HFF-Myc (cell line): ENCODE results near the gene STMN1.

ENCODE experiments used
- DNase-seq: peaks from one replicate; pipeline ENCODE4 v3.0.0-alpha.2; 2011; ENCODE audit warnings: low read depth; ENCODE audit errors: extremely low read depth
- H3K4me3 ChIP-seq: replicated peaks from 2 replicates; pipeline ENCODE4 v1.5.1; 2011; ENCODE audit warnings: low read depth, mild to moderate bottlenecking, control low read depth, low read length
- CTCF ChIP-seq: IDR thresholded peaks from 2 replicates; pipeline ENCODE4 v1.5.1; 2012; ENCODE audit warnings: mild to moderate bottlenecking, low read depth, low read length, control low read depth; ENCODE audit errors: missing control alignments

STMN1 gene

GRCh38 chr1:25902462-25902861 is 3.8 kb downstream of the STMN1 start:
- DNase-seq: no peak
- no peak for TF ChIP-seq CTCF
- no peak overlapping the region for H3K4me3 ChIP-seq

- no peak overlapping the region for H3K4me3 ChIP-seq
- no peak for TF ChIP-seq CTCF
- no peak for DNase-seq
Measured at GRCh38 chr1:25900219-25900618, 6.0 kb downstream of the STMN1 start.

DNA sequence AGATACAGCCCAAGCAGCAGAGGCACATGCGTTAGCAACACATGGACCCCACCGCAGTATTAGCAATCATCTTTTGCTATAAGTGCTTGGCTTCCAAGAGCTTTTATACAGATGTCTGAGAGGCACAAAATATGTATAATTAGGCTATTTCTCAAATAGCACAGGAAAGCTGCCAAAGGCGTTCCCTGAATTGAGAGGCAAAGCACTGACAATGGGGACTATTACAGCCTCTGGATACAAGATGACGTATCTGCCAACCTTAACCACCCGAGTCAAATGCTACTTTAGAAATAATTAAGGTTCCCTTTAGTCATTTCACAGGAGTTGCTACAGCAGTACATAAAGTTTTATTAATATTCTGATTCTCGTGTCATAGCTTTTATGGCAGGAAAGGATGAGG is 6.4 kb downstream of the STMN1 start:
- TF ChIP-seq CTCF: no peak
- DNase-seq: no peak
- H3K4me3 ChIP-seq: no peak overlapping the region

DNA sequence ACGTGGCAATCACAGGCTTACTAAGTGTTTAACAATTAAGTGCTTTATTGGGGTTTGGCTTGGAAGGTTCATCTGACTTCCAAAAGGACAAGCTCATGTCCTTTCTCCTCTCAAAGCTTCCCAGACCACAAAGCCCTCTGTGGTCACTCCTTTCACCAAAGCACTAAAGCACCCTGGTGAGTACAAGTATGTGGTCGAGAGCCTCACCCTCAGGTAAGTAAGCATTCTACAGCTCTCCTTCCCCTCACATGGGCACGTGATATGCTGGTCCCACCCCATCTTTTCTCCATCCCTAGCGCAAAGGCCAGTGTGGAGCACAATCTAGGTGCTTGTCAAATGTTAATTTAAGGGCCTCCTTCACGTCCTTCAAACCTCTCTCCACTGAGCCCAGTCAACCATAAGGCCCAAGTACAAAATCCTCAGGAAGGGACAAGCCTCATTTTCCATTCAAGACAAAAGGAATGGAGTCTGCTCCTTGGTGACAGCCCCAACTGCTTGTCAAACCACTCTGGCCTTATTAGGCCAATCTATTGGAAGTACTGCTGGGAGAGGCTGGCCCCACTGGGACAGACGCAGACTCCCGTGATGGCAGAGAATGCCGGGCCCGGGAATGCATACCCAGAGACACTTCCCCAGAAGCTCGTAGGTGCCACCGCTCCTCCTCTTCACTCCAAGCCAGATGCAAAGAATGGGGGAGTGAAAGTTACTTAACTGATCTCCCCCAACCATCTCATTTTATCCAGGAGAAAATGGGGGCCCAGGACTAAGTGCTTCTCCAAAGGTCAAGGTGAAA is 7.8 kb downstream of the STMN1 start:
- DNase-seq: no peak

DNA sequence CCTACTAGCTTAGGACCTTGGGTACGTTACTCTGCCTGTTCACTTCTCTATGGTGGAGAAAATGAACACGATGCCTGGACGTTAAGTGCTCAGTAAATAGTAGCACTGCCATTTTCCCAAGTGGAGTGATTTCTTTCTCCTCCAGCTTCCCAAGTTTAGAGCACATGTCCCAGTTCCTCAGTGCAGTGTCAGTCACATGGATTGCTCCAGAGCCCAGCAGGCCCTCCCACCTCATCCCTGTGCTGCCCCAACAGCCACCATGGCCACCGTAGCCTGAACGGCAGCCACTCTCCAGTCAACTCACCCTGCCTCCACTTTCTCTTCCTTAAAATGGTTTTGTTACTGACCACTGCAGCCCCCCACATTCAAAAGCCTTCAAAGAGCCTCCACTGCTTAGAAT is 8.5 kb downstream of the STMN1 start:
- no peak for DNase-seq
- H3K4me3 ChIP-seq: no peak overlapping the region
- TF ChIP-seq CTCF: no peak

More for the DNA sequence above, 7.8 kb downstream of the STMN1 start:
- TF ChIP-seq CTCF: no peak
- no peak overlapping the region for H3K4me3 ChIP-seq

GRCh38 chr1:25896266-25896665 is 10.0 kb downstream of the STMN1 start:
- TF ChIP-seq CTCF: no peak
- H3K4me3 ChIP-seq: no peak overlapping the region
- no peak for DNase-seq

DNA sequence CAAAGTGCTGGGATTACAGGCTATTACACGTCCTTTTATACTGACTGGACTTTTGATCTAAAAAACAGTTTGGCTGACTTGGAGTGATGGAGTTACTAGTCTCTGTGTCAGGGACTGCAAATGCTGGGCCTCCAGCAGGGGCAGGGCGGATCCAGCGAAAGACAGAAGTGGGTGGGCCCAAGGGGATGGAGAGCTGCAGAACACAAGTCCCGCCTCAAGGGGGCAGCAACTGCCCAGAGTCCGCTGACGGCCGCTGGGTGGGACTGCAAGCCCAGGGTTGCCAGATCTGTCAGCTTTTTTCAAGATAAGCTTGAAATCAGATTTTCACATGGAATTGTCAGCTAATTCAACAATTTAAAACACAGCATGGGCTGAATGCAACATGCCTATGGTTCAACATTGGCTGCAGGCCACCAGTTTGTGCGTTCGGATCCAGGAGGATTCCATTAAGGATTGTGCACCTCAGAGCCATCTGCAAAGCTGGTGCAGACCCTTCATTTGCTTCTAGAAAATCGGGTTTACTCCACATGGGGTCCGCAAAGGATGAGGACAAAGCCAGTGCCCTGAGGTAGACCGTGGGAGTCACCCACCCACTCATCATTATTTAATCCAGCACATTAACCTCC is 10.7 kb downstream of the STMN1 start:
- H3K4me3 ChIP-seq: no peak overlapping the region
- peak; percentile 65 for DNase-seq
- TF ChIP-seq CTCF: peak; percentile 97
